Transverse colon (tissue), 4 donors: Measurements from ENCODE around the gene USP48.

Source experiments
- EP300 ChIP-seq: sonication (generic); formaldehyde crosslinking; IDR thresholded peaks from one replicate; pipeline ENCODE4 v1.6.1; 2017; ENCODE audit warnings: antibody characterized with exemption, low read depth
- POLR2AphosphoS5 ChIP-seq, 3 donors: sonication (generic); formaldehyde crosslinking; IDR thresholded peaks; one replicate each; pipeline ENCODE4 v1.6.1; 2016; ENCODE audit warnings: antibody characterized with exemption in 3 of 3
- TF ChIP-seq, protein P1 (sequence below), 5 experiments: fragments of 200-600 bp in 3 of 5; fragments of 450-650 bp in 2 of 5; sonication (generic) in 3 of 5; IDR thresholded peaks; 1 replicate in 2 of 5; 2 replicates in 3 of 5; pipeline ENCODE4 v1.5.1; 2016 to 2017; ENCODE audit warnings: antibody characterized with exemption in 5 of 5, inconsistent platforms in 3 of 5, mild to moderate bottlenecking in 2 of 5, moderate library complexity in 1 of 5

DNA sequence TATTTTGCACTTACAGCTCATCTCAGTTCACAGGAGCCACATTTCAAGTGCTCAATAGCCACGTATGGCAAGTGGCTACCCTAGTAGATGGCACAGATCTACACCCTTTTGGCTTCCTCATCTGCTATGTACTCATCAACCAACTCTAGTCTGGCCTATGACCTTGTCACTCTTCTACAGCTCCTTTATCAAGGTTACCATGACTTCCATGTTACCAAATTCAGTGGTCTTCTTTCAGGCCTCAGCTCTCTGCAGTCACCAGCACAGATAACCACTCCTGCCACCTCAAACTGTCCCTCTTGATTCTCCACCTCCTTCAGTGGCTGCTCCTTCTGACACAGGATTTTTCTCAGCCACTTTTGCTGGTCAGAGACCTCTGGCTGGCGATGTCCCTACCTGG lies 11.7 kb upstream of the USP48 start:
- TF ChIP-seq, protein P1, sequence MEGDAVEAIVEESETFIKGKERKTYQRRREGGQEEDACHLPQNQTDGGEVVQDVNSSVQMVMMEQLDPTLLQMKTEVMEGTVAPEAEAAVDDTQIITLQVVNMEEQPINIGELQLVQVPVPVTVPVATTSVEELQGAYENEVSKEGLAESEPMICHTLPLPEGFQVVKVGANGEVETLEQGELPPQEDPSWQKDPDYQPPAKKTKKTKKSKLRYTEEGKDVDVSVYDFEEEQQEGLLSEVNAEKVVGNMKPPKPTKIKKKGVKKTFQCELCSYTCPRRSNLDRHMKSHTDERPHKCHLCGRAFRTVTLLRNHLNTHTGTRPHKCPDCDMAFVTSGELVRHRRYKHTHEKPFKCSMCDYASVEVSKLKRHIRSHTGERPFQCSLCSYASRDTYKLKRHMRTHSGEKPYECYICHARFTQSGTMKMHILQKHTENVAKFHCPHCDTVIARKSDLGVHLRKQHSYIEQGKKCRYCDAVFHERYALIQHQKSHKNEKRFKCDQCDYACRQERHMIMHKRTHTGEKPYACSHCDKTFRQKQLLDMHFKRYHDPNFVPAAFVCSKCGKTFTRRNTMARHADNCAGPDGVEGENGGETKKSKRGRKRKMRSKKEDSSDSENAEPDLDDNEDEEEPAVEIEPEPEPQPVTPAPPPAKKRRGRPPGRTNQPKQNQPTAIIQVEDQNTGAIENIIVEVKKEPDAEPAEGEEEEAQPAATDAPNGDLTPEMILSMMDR (IDR thresholded peaks at IDR 0.05) = no peak
- TF ChIP-seq POLR2AphosphoS5 (IDR thresholded peaks at IDR 0.05) = no peak
- TF ChIP-seq EP300 = no peak
